Measurements from ENCODE around the gene CIROP. TPM values are rescaled to one million over a fixed set of nuclear protein-coding genes. Genes with fewer than 3 reads are reported as not detected.

The CIROP gene
- polyA plus RNA-seq, 1 experiment: 0.07 TPM

DNA sequence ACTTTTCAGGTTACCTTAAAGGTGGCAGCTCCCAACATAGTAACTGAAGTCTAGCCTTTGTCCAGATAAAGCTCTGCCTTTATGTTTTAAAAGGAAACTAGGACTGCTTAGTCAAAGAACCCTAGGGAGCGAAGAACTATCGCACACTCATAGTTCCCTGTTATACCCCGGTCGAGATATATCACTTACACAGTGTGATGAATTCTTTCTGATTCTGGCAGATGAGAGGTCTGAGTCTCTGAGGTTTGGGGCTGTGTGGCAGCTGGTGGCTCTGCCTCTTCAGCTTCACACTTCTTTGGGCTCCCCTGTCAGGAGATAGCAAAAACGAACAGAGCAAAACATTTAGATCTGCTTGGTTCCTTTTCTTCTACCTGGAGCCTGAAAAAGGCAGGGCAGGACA, 26.8 kb downstream of the CIROP start:
- no peaks in the 10 kb centered on the region for H3K9me3 ChIP-seq (ENCODE audit: control insufficient read depth, insufficient read depth, low read length)
- no peak overlapping the region for H3K4me3 ChIP-seq (ENCODE audit: low read depth, low read length)
- TF ChIP-seq, protein P1, sequence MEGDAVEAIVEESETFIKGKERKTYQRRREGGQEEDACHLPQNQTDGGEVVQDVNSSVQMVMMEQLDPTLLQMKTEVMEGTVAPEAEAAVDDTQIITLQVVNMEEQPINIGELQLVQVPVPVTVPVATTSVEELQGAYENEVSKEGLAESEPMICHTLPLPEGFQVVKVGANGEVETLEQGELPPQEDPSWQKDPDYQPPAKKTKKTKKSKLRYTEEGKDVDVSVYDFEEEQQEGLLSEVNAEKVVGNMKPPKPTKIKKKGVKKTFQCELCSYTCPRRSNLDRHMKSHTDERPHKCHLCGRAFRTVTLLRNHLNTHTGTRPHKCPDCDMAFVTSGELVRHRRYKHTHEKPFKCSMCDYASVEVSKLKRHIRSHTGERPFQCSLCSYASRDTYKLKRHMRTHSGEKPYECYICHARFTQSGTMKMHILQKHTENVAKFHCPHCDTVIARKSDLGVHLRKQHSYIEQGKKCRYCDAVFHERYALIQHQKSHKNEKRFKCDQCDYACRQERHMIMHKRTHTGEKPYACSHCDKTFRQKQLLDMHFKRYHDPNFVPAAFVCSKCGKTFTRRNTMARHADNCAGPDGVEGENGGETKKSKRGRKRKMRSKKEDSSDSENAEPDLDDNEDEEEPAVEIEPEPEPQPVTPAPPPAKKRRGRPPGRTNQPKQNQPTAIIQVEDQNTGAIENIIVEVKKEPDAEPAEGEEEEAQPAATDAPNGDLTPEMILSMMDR (IDR thresholded peaks at IDR 0.05; ENCODE audit: low read depth, low read length): no peak
- POLR2A ChIA-PET: interaction anchor here (1.5 to 3.9 kb wide), 3 partner anchors 9 to 17 kb away, joined by 5 to 31 read pairs (median 5); partner anchors contain the start of genes ACIN1 and C14orf119
- H3K27ac ChIP-seq (ENCODE audit: low read depth, low read length): peak overlapping the region; percentile 84
- DNase-seq (ENCODE audit: low read depth, low spot score): no peak
- CTCF ChIA-PET: interaction anchor here (0.6 to 17.2 kb wide), 18 partner anchors 11 to 857 kb away, joined by 3 to 317 read pairs (median 15); partner anchors contain the start of genes ACIN1 and C14orf119
- no peaks in the 10 kb centered on the region for H3K27me3 ChIP-seq (ENCODE audit: control insufficient read depth, insufficient read depth, low read length)

DNA sequence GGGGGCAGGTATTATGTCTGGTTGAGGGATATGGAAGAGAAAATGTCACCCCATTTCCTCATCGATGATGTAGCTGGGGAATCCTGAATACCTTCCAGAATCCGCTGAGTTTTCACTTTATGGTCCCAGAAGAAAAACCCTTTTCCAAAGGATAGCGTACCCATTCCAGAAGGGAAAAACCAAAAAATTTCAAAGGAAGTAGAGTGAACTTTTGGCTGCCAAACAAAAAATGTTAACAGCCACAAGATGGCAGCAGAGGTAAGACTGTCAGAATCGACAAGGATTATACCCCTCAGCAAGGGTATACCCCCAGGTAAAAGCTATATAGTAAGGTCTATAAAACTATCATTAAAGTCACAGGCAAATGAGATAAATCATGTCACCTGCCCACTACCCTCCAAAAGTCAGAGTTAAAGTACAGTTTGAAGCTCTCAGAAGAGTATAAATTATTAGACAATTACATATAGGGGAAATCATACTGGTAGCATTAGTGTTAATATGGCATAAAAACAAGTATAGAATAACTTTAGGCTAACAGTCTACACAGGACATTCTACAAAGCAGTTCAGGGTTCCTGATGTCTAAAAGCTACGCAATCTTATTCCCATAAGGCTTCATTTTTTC, 27.9 kb downstream of the CIROP start:
- no peaks in the 10 kb centered on the region for H3K27me3 ChIP-seq (ENCODE audit: control insufficient read depth, insufficient read depth, low read length)
- no peak overlapping the region for H3K4me3 ChIP-seq (ENCODE audit: low read depth, low read length)
- H3K27ac ChIP-seq (ENCODE audit: low read depth, low read length): no peak overlapping the region
- POLR2A ChIA-PET: interaction anchor here (0.5 to 3.9 kb wide), 5 partner anchors 8 to 218 kb away, joined by 3 to 31 read pairs (median 5); partner anchors contain the start of genes ACIN1 and C14orf119
- no peaks in the 10 kb centered on the region for H3K9me3 ChIP-seq (ENCODE audit: control insufficient read depth, insufficient read depth, low read length)
- no peak for DNase-seq (ENCODE audit: low read depth, low spot score)
- CTCF ChIA-PET: interaction anchor here (0.5 to 17.2 kb wide), 37 partner anchors 10 to 521 kb away, joined by 3 to 317 read pairs (median 5); partner anchors contain the start of genes ACIN1, C14orf119 and LRP10
- TF ChIP-seq, protein P1 (IDR thresholded peaks at IDR 0.05; ENCODE audit: low read depth, low read length): peak; percentile 75

DNA sequence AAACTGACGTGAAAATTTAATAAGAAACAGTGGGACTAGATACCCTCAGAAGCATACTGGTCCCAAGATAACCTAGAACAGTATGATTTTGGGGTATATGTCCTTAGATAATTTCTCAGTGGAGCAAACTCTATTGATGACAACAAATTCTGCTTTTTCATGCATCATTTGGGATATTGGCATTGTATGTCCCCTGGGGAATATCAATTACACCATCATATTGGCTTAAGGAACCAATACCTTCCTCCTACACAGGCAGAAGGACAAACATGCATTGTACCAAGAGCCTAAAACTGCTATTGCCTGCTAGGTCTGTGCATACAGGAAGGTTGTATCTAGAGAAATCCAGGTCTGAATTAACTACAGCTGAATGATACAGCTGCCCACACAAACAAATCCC, 29.9 kb downstream of the CIROP start:
- ChIA-PET CTCF (interaction anchor here (0.6 to 1.7 kb wide), 3 partner anchors 19 to 263 kb away, joined by 3 to 9 read pairs (median 4); no protein-coding TSS in a partner anchor), POLR2A (interaction anchor here (2.1 kb wide), 1 partner anchor 20 kb away, joined by 7 read pairs; the partner anchor contains the start of genes ACIN1 and C14orf119)
- Histone ChIP-seq H3K9me3 (ENCODE audit: control insufficient read depth, insufficient read depth, low read length) (no peaks in the 10 kb centered on the region), H3K4me3 (ENCODE audit: low read depth, low read length) (no peak overlapping the region), H3K27ac (ENCODE audit: low read depth, low read length) (no peak overlapping the region), H3K27me3 (ENCODE audit: control insufficient read depth, insufficient read depth, low read length) (no peaks in the 10 kb centered on the region)
- no peak for DNase-seq (ENCODE audit: low read depth, low spot score)
- TF ChIP-seq, protein P1 (IDR thresholded peaks at IDR 0.05; ENCODE audit: low read depth, low read length): no peak

DNA sequence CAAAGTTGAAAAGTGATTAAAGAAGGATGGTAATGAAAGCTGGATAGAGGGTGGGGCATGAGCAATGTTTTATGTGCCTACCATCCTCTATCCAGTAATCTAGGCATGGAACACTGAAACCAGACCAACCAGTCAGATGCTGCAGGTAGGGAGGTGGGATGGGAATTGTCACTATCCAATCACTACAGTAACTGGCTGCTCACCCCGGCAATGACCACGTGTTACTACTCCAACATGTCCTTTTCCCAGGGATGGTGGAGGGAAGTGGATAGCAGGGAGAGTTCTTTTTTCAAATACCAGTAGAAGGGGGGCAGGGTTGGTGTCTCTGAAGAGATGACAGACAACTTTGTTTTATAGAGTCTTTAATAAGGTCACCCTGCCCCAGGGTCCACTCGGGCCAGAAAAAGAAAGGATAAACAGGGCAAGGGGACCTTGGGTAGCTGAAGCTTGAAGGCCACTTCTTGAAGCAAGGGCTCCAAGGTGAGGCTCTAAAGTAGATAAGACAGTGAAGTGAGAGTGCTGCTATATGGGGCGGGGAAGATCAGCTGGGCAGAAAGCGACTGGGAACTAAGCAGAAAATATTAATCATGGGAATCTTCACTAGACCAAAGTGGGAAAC, 32.8 kb downstream of the CIROP start:
- no peak for DNase-seq (ENCODE audit: low read depth, low spot score)
- peak overlapping the region; percentile 73 for H3K27ac ChIP-seq (ENCODE audit: low read depth, low read length)

More for the DNA sequence above, 32.8 kb downstream of the CIROP start:
- Histone ChIP-seq H3K9me3 (ENCODE audit: control insufficient read depth, insufficient read depth, low read length) (no peaks in the 10 kb centered on the region), H3K27me3 (ENCODE audit: control insufficient read depth, insufficient read depth, low read length) (no peaks in the 10 kb centered on the region), H3K4me3 (ENCODE audit: low read depth, low read length) (peak overlapping the region; percentile 17; the same call in 1 of the 2 replicates)
- POLR2A ChIA-PET: interaction anchor here (0.5 to 2.0 kb wide), 6 partner anchors 10 to 628 kb away, joined by 3 to 28 read pairs (median 4); partner anchors contain the start of genes ACIN1, AJUBA, C14orf119 and HAUS4
- CTCF ChIA-PET: interaction anchor here (0.8 to 2.8 kb wide), 9 partner anchors 10 to 86 kb away, joined by 3 to 22 read pairs (median 7); partner anchors contain the start of genes ACIN1 and C14orf119
- TF ChIP-seq, protein P1 (IDR thresholded peaks at IDR 0.05; ENCODE audit: low read depth, low read length): no peak

Data from AG04450 (cell line).